Endothelial cell of umbilical vein (primary cell): ENCODE results near the gene NTS. TPM values are rescaled to one million over a fixed set of nuclear protein-coding genes. Genes with fewer than 3 reads are reported as not detected.

Experiments used
- BruUV-seq: library from RNA; stranded (reverse); fragments of 400-500 nt; replicated peaks from 2 replicates; lab custom pipeline; 2021; lab: Mats Ljungman, UMichigan
- CTCF ChIA-PET: fragments of 300-600, 350-600 bp; sonication (Branson Sonifier 250); formaldehyde crosslinking; loops from one replicate; lab custom pipeline; 2021; ENCODE audit warnings: antibody characterized with exemption, inconsistent platforms; lab: Charles Lee
- POLR2A ChIA-PET: fragments of 300-600, 350-600 bp; sonication (Branson Sonifier 250); formaldehyde crosslinking; loops from one replicate; lab custom pipeline; 2021; ENCODE audit warnings: antibody characterized with exemption, inconsistent platforms; lab: Charles Lee
- DNase-seq: peaks from one replicate; pipeline ENCODE4 v3.0.0-alpha.2; 2011; ENCODE audit warnings: low read depth, low spot score
- FAIRE-seq: peaks from 2 replicates; lab custom pipeline; 2011; peaks lifted over from hg19 to GRCh38; lab: Jason Lieb, UNC
- H2AFZ ChIP-seq: 2 replicates; pipeline ENCODE4 v1.6.0; 2012; ENCODE audit warnings: low read depth, low read length, control low read depth, inconsistent platforms
- H3K27ac ChIP-seq: 2 replicates; pipeline ENCODE4 v1.5.1; 2011; ENCODE audit warnings: low read depth, mild to moderate bottlenecking, control low read depth, low read length, moderate library complexity; ENCODE audit not compliant: insufficient read depth
- H3K27me3 ChIP-seq, 2 experiments: 2 replicates each; pipeline versions ENCODE4 v1.6.0 to v1.6.1; 2011; ENCODE audit warnings: low read length in 2 of 2, mixed read lengths in 1 of 2; ENCODE audit not compliant: control insufficient read depth in 2 of 2, insufficient read depth in 2 of 2
- H3K36me3 ChIP-seq, 2 experiments: 2 replicates in 1 of 2; 3 replicates in 1 of 2; pipeline ENCODE4 v1.5.1; 2011; ENCODE audit warnings: low read length in 2 of 2, mild to moderate bottlenecking in 1 of 2, moderate library complexity in 1 of 2; ENCODE audit not compliant: control insufficient read depth in 2 of 2, insufficient read depth in 2 of 2; ENCODE audit errors: extremely low read depth in 1 of 2
- H3K4me1 ChIP-seq: 3 replicates; pipeline ENCODE4 v1.5.1; 2011; ENCODE audit warnings: mild to moderate bottlenecking, low read length; ENCODE audit not compliant: control insufficient read depth, insufficient read depth; ENCODE audit errors: extremely low read depth
- H3K4me2 ChIP-seq: 2 replicates; pipeline ENCODE4 v1.6.1; 2011; ENCODE audit warnings: low read length, control low read depth, mixed read lengths; ENCODE audit not compliant: insufficient read depth
- H3K4me3 ChIP-seq, 3 experiments: fragments of 200-600 bp in 1 of 3; sonication (generic), shearing (Covaris generic) in 1 of 3; replicated peaks in 1 of 3; 2 replicates each; pipeline ENCODE4 v1.5.1; 2011 to 2016; ENCODE audit warnings: control low read depth in 3 of 3, low read length in 3 of 3, mild to moderate bottlenecking in 2 of 3, inconsistent platforms in 1 of 3, low read depth in 1 of 3, moderate library complexity in 1 of 3; ENCODE audit not compliant: insufficient read depth in 1 of 3
- H3K79me2 ChIP-seq: 2 replicates; pipeline ENCODE4 v1.6.0; 2012; ENCODE audit warnings: low read length, inconsistent platforms; ENCODE audit not compliant: control insufficient read depth, insufficient read depth
- H3K9ac ChIP-seq: replicated peaks from 2 replicates; pipeline ENCODE3; 2011; ENCODE audit warnings: low read length, control low read depth; ENCODE audit not compliant: insufficient read depth; ENCODE audit errors: extremely low read depth
- H3K9me1 ChIP-seq: replicated peaks from 3 replicates; pipeline ENCODE4 v1.6.0; 2011; ENCODE audit warnings: mild to moderate bottlenecking, low read length; ENCODE audit not compliant: control insufficient read depth, insufficient read depth; ENCODE audit errors: extremely low read depth
- H3K9me3 ChIP-seq: replicated peaks from 2 replicates; pipeline ENCODE4 v1.5.1; 2012; ENCODE audit warnings: low read length, inconsistent platforms; ENCODE audit not compliant: control insufficient read depth, insufficient read depth
- H4K20me1 ChIP-seq: replicated peaks from 2 replicates; pipeline ENCODE3; 2011; ENCODE audit warnings: mild to moderate bottlenecking, low read length; ENCODE audit not compliant: control insufficient read depth, insufficient read depth; ENCODE audit errors: extremely low read depth
- CTCF ChIP-seq, 2 donors: IDR thresholded peaks; 1 replicate in 1 of 2; 2 replicates in 1 of 2; pipeline ENCODE4 v1.5.1; 2011; ENCODE audit warnings: low read length in 2 of 2, mild to moderate bottlenecking in 2 of 2, moderate library complexity in 2 of 2, control low read depth in 1 of 2, inconsistent platforms in 1 of 2, low read depth in 1 of 2; ENCODE audit not compliant: insufficient read depth in 1 of 2; ENCODE audit errors: extremely low read depth in 1 of 2
- EZH2 ChIP-seq: IDR thresholded peaks from 2 replicates; pipeline ENCODE4 v1.6.1; 2012; ENCODE audit warnings: borderline replicate concordance, low read depth, mild to moderate bottlenecking, moderate library complexity, low read length, inconsistent platforms; ENCODE audit not compliant: severe bottlenecking
- dilution Hi-C: fragments of 300-500 bp; cut with MboI; formaldehyde crosslinking; loops from one replicate; pipeline ENCODE4 v1.15.0; 2019; ENCODE audit warnings: low sequenced_read_pairs; ENCODE audit not compliant: extremely low pct_ligation_motif_present
- intact Hi-C: fragments of 100-400 bp; cut with micrococcal nuclease; formaldehyde crosslinking; loops from one replicate; pipeline ENCODE4 v1.10.0; 2022
- polyA plus RNA-seq, 4 experiments: library from polyadenylated mRNA; depleted of rRNA in 3 of 4; stranded (reverse) in 3 of 4; unstranded in 1 of 4; fragments of >200 nt; gene quantifications; 2 replicates each; pipeline versions ENCODE4 v1.2.1 to v1.2.3, GENCODE V29; 2011 to 2012; ENCODE audit warnings: missing spikeins in 1 of 4
- total RNA-seq: library from RNA; stranded (reverse); gene quantifications from 2 replicates; pipeline ENCODE4 v1.2.3, GENCODE V29; 2021

Gene NTS
- total and polyA plus RNA-seq, 2 donors (not counting 3 experiments of a cell fraction or from before 2014, with no cell fraction given) = not detected

- Histone ChIP-seq H3K79me2 (no peaks in the 10 kb centered on the region), H3K9me3 (no peaks in the 10 kb centered on the region), H2AFZ (peak overlapping the region; percentile 56), H4K20me1 (no peaks in the 10 kb centered on the region), H3K36me3 (no peaks in the 10 kb centered on the region), H3K4me3 (no peak overlapping the region), H3K4me2 (peak overlapping the region; percentile 55), H3K4me1 (no peaks in the 10 kb centered on the region), H3K27ac (no peak overlapping the region), H3K27me3 (no peaks in the 10 kb centered on the region), H3K9ac (no peak overlapping the region), H3K9me1 (no peaks in the 10 kb centered on the region)
- POLR2A ChIA-PET = no interaction called here
- DNase-seq = peak; percentile 81
- BruUV-seq = no TSS peak
- TF ChIP-seq CTCF (IDR thresholded peaks at IDR 0.05; ENCODE audit: extremely low read depth in 1 of 2, insufficient read depth in 1 of 2, low read depth in 1 of 2, low read length in 2 of 2) (peak; percentile 57 to 60), EZH2 (no peak)
- CTCF ChIA-PET = interaction anchor here (0.6 to 9.3 kb wide), 84 partner anchors 9 to 790 kb away, joined by 3 to 437 read pairs (median 5); partner anchors contain the start of gene RASSF9
- dilution Hi-C loops (no loop called here), intact Hi-C loops (loop anchor here (1.0 to 2.0 kb wide), 5 partner anchors 54 to 399 kb away; no protein-coding TSS in a partner anchor)
- peak; percentile 97 for FAIRE-seq
Measured at GRCh38 chr12:85866986-85867776, 6.9 kb upstream of the NTS start.
